ENCODE results near the gene NTN1.

NTN1 gene

GRCh38 chr17:9038380-9038779 is 17.1 kb downstream of the NTN1 start:
- no peak for DNase-seq

GRCh38 chr17:9044772-9045463 is 23.6 kb downstream of the NTN1 start:
- no peak for DNase-seq

GRCh38 chr17:9050801-9051401 is 29.6 kb downstream of the NTN1 start:
- no peak for DNase-seq

- no peak for DNase-seq
These were observed 30.3 kb downstream of the NTN1 start for GRCh38 chr17:9051561-9051960.

GRCh38 chr17:9052921-9053320 is 31.6 kb downstream of the NTN1 start:
- no peak for DNase-seq

- DNase-seq, result no peak
These were observed 32.1 kb downstream of the NTN1 start for GRCh38 chr17:9053406-9053805.

GRCh38 chr17:9054126-9054975 is 33.0 kb downstream of the NTN1 start:
- DNase-seq, result no peak

- DNase-seq, result no peak
These were observed 34.0 kb downstream of the NTN1 start for GRCh38 chr17:9055281-9055680.

GRCh38 chr17:9056566-9056965 is 35.3 kb downstream of the NTN1 start:
- no peak for DNase-seq

GRCh38 chr17:9057310-9057709 is 36.0 kb downstream of the NTN1 start:
- no peak for DNase-seq

- no peak for DNase-seq
These were observed 41.1 kb downstream of the NTN1 start for GRCh38 chr17:9062399-9062902.

GRCh38 chr17:9064311-9064834 is 43.1 kb downstream of the NTN1 start:
- no peak for DNase-seq

- DNase-seq, result no peak
These were observed 49.7 kb downstream of the NTN1 start for GRCh38 chr17:9071016-9071415.

- DNase-seq, result no peak
These were observed 50.6 kb downstream of the NTN1 start for GRCh38 chr17:9071811-9072498.

- no peak for DNase-seq
These were observed 51.5 kb downstream of the NTN1 start for GRCh38 chr17:9072696-9073339.

- DNase-seq, result no peak
These were observed 52.8 kb downstream of the NTN1 start for GRCh38 chr17:9074131-9074530.

- DNase-seq, result no peak
These were observed 58.3 kb downstream of the NTN1 start for GRCh38 chr17:9079461-9080103.

- DNase-seq, result no peak
These were observed 59.1 kb downstream of the NTN1 start for GRCh38 chr17:9080296-9080914.

GRCh38 chr17:9080983-9081382 is 59.7 kb downstream of the NTN1 start:
- no peak for DNase-seq

GRCh38 chr17:9086577-9086976 is 65.3 kb downstream of the NTN1 start:
- no peak for DNase-seq

- no peak for DNase-seq
These were observed 66.6 kb downstream of the NTN1 start for GRCh38 chr17:9087921-9088320.

Data from NCI-H2107 (cell line).